GM12878 (cell line): Measurements from ENCODE around the gene ITGA2. TPM values are rescaled to one million over a fixed set of nuclear protein-coding genes. Genes with fewer than 3 reads are reported as not detected.

Experiments used
- IRF4 ChIP-seq: IDR thresholded peaks from 2 replicates; pipeline ENCODE4 v1.6.1; 2011; ENCODE audit warnings: low read depth, low read length
- LARP7 ChIP-seq: fragments of 450-650 bp; IDR thresholded peaks from 2 replicates; pipeline ENCODE4 v1.6.1; 2017; ENCODE audit warnings: mild to moderate bottlenecking
- NR2C2 ChIP-seq: IDR thresholded peaks from 2 replicates; pipeline ENCODE4 v1.6.1; 2011; ENCODE audit warnings: borderline replicate concordance, low read depth; ENCODE audit not compliant: control insufficient read depth, insufficient read length
- POLR2AphosphoS2 ChIP-seq: IDR thresholded peaks from 2 replicates; pipeline ENCODE4 v1.6.1; 2011; ENCODE audit warnings: low read depth, mild to moderate bottlenecking, low read length, improper control_type of control experiment, moderate library complexity
- SP1 ChIP-seq: IDR thresholded peaks from one replicate; pipeline ENCODE4 v1.6.1; 2011; ENCODE audit warnings: low read depth, low read length
- ZNF217 ChIP-seq: fragments of 450-650 bp; IDR thresholded peaks from 2 replicates; pipeline ENCODE4 v1.6.1; 2017; ENCODE audit warnings: antibody characterized with exemption, mild to moderate bottlenecking
- polyA plus RNA-seq, 11 experiments: library from polyadenylated mRNA; depleted of rRNA in 4 of 11; unstranded in 6 of 11; stranded (reverse) in 5 of 11; fragments of >200 nt; fragmentation: Nextera tagmentation in 4 of 11; fragmentation: Illumina TruSeq in 1 of 11; extraction: Ambion mirVana in 4 of 11; extraction: Trizol in 1 of 11; gene quantifications; 1 replicate in 1 of 11; 2 replicates in 10 of 11; pipeline versions ENCODE4 v1.2.1 to v1.2.3, GENCODE V29; 2011 to 2016; ENCODE audit warnings: inconsistent platforms in 2 of 11, missing spikeins in 2 of 11, low read depth in 1 of 11
- total RNA-seq, 4 experiments: library from RNA; depleted of rRNA in 3 of 4; stranded (reverse); fragments of >200 nt in 3 of 4; fragmentation: Illumina TruSeq in 1 of 4; extraction: Trizol in 1 of 4; gene quantifications; 2 replicates each; pipeline versions ENCODE4 v1.2.1 to v1.2.3, GENCODE V29; 2013 to 2021
- TF ChIP-seq, protein P1 (sequence below): IDR thresholded peaks from 2 replicates; pipeline ENCODE4 v1.6.1; 2012; ENCODE audit warnings: low read length, inconsistent platforms
- TF ChIP-seq, protein P2 (sequence below): fragments of 450-650 bp; conservative IDR thresholded peaks from 2 replicates; pipeline ENCODE4 v1.6.1; 2017; ENCODE audit warnings: mild to moderate bottlenecking, moderate library complexity
- TF ChIP-seq, protein P3 (sequence below): fragments of 450-650 bp; IDR thresholded peaks from 2 replicates; pipeline ENCODE4 v1.6.1; 2017; ENCODE audit warnings: low read depth, mild to moderate bottlenecking, moderate library complexity

Gene ITGA2
- total and polyA plus RNA-seq, 10 of the 15 experiments (the other 5 are each of a cell fraction or from before 2014, with no cell fraction given) = under 0.01 to 0.13 (median 0.03) TPM; not detected in 6

DNA sequence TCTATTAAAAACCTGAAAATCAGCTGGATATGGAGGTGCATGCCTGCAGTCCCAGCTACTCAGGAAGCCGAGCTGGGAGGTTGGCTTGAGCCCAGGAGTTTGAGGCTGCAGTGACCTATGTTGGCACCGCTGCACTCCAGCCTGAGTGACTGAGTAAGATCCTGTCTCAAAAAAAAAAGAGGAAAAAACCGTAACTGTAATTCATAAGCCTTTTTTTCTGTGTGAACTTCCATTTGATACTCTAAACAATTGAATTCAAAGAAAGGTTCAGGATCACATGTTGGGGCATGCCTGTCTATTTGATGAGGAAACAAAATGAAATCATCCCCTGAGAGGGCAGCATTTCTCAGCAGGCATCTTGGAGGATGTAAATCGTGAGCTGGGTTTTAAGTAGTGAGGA, 38.8 kb downstream of the ITGA2 start (continued):
- TF ChIP-seq POLR2AphosphoS2 (no peak), NR2C2 (no peak), SP1 (no peak), ZNF217 (no peak), LARP7 (no peak), IRF4 (no peak)
- TF ChIP-seq, protein P1, sequence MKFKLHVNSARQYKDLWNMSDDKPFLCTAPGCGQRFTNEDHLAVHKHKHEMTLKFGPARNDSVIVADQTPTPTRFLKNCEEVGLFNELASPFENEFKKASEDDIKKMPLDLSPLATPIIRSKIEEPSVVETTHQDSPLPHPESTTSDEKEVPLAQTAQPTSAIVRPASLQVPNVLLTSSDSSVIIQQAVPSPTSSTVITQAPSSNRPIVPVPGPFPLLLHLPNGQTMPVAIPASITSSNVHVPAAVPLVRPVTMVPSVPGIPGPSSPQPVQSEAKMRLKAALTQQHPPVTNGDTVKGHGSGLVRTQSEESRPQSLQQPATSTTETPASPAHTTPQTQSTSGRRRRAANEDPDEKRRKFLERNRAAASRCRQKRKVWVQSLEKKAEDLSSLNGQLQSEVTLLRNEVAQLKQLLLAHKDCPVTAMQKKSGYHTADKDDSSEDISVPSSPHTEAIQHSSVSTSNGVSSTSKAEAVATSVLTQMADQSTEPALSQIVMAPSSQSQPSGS = no peak
- TF ChIP-seq, protein P2, sequence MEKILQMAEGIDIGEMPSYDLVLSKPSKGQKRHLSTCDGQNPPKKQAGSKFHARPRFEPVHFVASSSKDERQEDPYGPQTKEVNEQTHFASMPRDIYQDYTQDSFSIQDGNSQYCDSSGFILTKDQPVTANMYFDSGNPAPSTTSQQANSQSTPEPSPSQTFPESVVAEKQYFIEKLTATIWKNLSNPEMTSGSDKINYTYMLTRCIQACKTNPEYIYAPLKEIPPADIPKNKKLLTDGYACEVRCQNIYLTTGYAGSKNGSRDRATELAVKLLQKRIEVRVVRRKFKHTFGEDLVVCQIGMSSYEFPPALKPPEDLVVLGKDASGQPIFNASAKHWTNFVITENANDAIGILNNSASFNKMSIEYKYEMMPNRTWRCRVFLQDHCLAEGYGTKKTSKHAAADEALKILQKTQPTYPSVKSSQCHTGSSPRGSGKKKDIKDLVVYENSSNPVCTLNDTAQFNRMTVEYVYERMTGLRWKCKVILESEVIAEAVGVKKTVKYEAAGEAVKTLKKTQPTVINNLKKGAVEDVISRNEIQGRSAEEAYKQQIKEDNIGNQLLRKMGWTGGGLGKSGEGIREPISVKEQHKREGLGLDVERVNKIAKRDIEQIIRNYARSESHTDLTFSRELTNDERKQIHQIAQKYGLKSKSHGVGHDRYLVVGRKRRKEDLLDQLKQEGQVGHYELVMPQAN = no peak
- TF ChIP-seq, protein P3, sequence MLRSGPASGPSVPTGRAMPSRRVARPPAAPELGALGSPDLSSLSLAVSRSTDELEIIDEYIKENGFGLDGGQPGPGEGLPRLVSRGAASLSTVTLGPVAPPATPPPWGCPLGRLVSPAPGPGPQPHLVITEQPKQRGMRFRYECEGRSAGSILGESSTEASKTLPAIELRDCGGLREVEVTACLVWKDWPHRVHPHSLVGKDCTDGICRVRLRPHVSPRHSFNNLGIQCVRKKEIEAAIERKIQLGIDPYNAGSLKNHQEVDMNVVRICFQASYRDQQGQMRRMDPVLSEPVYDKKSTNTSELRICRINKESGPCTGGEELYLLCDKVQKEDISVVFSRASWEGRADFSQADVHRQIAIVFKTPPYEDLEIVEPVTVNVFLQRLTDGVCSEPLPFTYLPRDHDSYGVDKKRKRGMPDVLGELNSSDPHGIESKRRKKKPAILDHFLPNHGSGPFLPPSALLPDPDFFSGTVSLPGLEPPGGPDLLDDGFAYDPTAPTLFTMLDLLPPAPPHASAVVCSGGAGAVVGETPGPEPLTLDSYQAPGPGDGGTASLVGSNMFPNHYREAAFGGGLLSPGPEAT = no peak
- TF ChIP-seq, all 136 proteins: peak for 0
